PFSK-1 (cell line): Measurements from ENCODE around the gene LPCAT1.

Experiments
- FOXP2 ChIP-seq: optimal IDR thresholded peaks from 2 replicates; pipeline ENCODE3; 2011; ENCODE audit warnings: borderline replicate concordance, control low read depth, inconsistent platforms; ENCODE audit not compliant: insufficient read depth; ENCODE audit errors: extremely low read length, extremely low read depth
- POLR2AphosphoS5 ChIP-seq: IDR thresholded peaks from 2 replicates; pipeline ENCODE4 v1.6.1; 2012; ENCODE audit warnings: low read depth, mild to moderate bottlenecking, control low read depth, low read length, moderate library complexity
- SIN3A ChIP-seq: IDR thresholded peaks from 2 replicates; pipeline ENCODE4 v1.6.1; 2012; ENCODE audit warnings: mild to moderate bottlenecking, low read length, moderate library complexity, borderline replicate concordance; ENCODE audit not compliant: insufficient read depth
- TAF1 ChIP-seq: IDR thresholded peaks from 2 replicates; pipeline ENCODE4 v1.6.1; 2012; ENCODE audit warnings: low read length, control low read depth, borderline replicate concordance; ENCODE audit not compliant: insufficient read depth
- TF ChIP-seq, protein P1 (sequence below), 2 experiments: IDR thresholded peaks; 2 replicates each; pipeline versions ENCODE4 v1.6.1 to v1.8.0; 2011 to 2012; ENCODE audit warnings: low read depth in 2 of 2, low read length in 2 of 2, control low read depth in 1 of 2, inconsistent platforms in 1 of 2, mild to moderate bottlenecking in 1 of 2, moderate library complexity in 1 of 2; ENCODE audit not compliant: insufficient read depth in 1 of 2

The LPCAT1 gene

DNA sequence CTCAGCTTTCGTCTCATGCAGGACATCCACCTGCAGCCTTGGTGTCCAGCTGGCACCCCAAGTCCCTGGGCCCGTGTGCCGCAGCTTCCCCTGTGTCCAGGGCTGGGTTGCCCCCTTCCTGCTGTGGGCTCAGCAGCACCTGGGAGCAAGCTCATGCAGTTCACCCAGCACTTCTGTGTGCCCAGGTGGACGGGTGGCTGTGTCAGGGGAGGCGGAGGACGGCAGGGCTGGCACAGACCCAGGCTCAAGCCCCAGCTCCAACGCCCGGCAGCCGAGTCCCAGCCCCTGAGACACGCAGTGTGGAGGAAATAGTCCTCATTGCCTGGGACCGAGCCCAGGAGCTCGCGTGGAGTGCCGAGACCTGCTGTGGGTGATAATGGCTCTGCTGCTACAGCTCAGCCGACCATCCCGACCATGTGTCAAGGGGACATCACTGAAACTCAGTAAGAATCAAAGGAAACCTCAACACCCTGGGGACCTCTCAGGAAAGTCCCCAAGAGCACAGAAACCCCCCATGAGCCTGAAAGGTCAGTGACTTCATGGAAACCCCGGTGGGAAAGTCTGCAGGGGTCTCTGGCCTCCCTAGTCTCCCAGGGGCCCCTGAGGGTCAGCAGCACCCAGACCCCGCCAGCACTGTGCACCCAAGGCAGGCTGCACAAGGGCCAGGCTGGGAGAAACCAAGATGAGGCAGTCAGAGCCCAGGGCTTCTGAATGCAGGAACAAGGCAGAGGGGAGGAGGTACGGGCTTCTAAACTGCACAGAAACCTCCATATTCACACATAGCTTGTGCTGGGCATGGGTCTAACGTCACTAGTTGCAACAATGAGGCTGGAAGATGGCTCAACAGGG is 38.8 kb downstream of the LPCAT1 start:
- TF ChIP-seq, protein P1, sequence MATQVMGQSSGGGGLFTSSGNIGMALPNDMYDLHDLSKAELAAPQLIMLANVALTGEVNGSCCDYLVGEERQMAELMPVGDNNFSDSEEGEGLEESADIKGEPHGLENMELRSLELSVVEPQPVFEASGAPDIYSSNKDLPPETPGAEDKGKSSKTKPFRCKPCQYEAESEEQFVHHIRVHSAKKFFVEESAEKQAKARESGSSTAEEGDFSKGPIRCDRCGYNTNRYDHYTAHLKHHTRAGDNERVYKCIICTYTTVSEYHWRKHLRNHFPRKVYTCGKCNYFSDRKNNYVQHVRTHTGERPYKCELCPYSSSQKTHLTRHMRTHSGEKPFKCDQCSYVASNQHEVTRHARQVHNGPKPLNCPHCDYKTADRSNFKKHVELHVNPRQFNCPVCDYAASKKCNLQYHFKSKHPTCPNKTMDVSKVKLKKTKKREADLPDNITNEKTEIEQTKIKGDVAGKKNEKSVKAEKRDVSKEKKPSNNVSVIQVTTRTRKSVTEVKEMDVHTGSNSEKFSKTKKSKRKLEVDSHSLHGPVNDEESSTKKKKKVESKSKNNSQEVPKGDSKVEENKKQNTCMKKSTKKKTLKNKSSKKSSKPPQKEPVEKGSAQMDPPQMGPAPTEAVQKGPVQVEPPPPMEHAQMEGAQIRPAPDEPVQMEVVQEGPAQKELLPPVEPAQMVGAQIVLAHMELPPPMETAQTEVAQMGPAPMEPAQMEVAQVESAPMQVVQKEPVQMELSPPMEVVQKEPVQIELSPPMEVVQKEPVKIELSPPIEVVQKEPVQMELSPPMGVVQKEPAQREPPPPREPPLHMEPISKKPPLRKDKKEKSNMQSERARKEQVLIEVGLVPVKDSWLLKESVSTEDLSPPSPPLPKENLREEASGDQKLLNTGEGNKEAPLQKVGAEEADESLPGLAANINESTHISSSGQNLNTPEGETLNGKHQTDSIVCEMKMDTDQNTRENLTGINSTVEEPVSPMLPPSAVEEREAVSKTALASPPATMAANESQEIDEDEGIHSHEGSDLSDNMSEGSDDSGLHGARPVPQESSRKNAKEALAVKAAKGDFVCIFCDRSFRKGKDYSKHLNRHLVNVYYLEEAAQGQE (IDR thresholded peaks at IDR 0.05; ENCODE audit: insufficient read depth in 1 of 2, low read depth in 2 of 2, low read length in 2 of 2), result no peak
- no peak for TF ChIP-seq POLR2AphosphoS5
- no peak for TF ChIP-seq FOXP2
- no peak for TF ChIP-seq TAF1
- no peak for TF ChIP-seq SIN3A

DNA sequence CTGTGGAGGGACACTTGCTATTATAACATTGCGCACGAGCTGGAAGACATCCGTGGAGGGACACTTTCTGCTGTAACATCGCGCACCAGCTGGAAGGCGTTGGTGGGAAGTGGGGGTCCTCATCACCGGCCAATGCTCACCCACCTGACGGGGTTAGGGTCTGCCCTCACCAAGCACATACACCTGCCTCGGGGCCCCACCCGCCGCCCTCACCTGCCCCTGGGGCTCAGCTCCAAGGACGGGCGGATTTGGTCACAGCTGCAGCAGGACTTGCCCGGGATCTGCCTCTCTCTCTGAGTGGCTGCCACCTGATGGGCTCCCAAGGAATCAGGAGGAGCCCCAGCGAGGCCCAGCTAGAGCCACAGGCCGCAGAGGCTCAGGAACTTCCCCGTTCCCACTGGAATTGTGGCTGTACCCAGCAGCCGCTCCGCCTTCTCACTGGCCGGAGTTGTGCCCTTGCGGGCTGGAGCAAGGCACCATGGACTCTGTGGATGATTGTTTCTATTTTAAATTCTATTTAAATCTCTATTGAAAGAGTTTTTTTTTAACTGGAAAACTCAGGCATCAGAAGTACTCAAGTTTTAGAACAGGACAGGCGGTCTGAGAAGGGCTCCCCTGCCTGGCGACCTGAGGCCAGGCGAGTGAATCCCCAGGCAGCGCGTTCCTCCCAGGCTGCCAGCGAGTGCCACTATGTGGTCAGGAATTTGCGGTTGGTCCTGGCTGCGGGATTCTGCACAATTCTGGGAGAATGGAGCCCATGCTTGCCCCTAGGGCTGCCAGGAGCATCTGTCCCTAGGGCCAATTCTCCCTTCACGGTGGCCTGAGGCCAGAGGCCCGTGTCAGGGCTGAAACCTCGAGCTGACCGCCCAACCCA is 39.7 kb downstream of the LPCAT1 start:
- TF ChIP-seq FOXP2 (no peak), POLR2AphosphoS5 (no peak), SIN3A (no peak), TAF1 (no peak)
- TF ChIP-seq, protein P1 (IDR thresholded peaks at IDR 0.05; ENCODE audit: insufficient read depth in 1 of 2, low read depth in 2 of 2, low read length in 2 of 2), result no peak

DNA sequence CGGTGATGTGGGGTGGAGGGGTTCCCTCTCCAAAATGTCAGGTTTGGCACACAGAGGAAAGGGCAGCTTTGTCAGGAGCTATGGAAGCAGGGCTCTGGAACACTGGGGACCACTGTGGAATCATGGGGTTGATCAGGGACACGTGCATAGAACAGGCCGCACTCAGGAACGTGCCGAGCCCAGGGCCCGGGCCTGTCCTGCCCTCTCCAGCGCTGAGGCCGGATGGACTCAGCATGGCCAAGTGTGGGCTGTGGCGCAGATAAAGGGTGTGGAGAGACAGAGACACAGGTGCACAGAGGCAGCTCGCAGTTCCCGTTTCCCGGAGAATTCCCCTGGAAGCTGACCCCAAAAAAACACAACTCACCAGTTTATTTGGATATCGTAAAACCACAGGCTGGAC is 40.7 kb downstream of the LPCAT1 start:
- no peak for TF ChIP-seq TAF1
- TF ChIP-seq POLR2AphosphoS5, result no peak
- no peak for TF ChIP-seq FOXP2
- TF ChIP-seq, protein P1 (IDR thresholded peaks at IDR 0.05; ENCODE audit: insufficient read depth in 1 of 2, low read depth in 2 of 2, low read length in 2 of 2), result no peak

DNA sequence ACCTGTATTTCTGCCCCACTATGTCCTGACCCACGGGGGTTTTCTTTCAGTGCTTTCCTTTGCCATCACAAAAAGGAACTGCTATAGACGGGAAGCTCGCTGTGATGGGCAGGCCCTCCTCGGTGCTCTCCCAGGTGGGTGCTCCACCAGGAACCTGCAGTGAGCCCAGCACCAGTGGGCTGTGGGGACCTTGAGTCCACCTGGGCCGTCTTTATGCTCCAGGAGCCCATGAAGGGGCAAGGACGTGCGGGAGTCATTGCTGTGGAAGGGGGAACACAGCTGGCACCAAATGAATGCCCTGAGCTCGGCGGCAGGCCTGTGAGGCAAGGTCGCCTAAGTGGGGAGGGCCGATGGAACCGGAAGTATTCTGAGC is 41.8 kb downstream of the LPCAT1 start:
- TF ChIP-seq, protein P1 (IDR thresholded peaks at IDR 0.05; ENCODE audit: insufficient read depth in 1 of 2, low read depth in 2 of 2, low read length in 2 of 2), result no peak
- TF ChIP-seq POLR2AphosphoS5, result no peak
- TF ChIP-seq TAF1, result no peak
- TF ChIP-seq SIN3A, result no peak
- TF ChIP-seq FOXP2, result no peak
